Right forelimb (tissue), 1 donor: ENCODE data around the gene POLRMT.
A peak's percentile ranks its signal among the peaks of the same experiment; 100 is the strongest.
"Not testable (repeated sequence)": the region's sequence is repeated elsewhere in the genome, so short reads cannot be mapped to it uniquely, and the experiment has no call there.

Source experiments
- DNase-seq: peaks from one replicate; pipeline ENCODE4 v3.0.0-alpha.2; 2018

Gene POLRMT

DNA sequence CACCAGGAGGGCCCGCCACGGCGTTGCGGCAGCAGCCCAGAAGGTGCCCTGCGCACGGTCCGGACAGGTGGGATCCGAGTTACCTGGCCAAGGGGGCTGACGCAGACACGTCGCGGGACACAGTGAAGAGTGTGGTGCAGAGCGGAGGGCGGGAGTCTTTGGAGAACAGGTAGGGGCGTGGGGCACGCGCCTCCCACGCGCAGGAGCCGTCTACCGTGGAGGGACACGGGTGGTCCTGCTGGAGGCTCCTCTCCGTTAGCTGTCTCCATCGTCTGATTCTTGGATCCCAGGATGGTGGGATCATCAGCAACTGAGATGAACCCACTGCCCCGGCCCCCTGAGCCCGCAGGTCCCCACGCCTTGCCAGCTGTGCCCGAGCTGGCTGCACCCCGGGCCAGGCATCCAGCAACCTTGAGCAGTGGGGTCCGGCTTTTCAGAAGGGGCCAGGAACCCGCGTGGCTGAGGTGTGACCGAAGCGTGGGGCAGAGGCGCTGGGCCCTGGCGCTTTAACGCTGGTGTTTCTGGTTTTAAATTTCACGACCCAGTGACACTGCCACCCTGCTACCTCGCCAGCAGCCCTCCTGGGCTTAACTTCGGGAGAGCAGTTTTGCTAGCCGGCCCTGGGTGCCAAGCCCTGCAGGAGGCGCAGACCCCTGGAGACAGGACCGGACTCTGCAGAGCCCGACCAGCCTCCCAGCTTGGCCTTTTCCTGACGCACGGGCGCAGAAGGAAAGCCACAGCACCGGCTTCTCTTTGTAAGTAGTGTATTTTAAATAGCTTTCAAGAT lies 13.6 kb upstream of the POLRMT start:
- no peak for DNase-seq

GRCh38 chr19:645912-646778 lies 12.8 kb upstream of the POLRMT start:
- DNase-seq: no peak

DNA sequence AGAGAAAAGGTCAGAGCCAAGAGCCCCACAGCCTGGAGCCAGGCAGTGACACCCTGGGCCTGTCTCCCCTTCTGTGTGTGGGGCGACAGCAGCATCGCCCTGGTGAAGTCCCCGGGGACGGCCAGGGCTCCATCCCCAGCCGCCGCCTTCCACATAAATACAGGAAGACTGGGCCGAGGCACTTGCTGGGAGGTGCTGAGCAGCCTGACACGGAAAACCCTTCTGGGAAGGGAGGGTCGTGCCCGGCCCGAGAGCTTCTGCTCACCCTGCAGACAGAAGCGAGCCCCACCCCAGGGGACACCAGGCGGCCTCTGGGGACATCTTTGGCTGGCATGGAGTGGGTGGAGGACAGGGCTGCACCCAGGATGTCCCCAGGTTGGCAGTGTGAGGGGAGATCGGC lies 11.5 kb upstream of the POLRMT start:
- no peak for DNase-seq

DNA sequence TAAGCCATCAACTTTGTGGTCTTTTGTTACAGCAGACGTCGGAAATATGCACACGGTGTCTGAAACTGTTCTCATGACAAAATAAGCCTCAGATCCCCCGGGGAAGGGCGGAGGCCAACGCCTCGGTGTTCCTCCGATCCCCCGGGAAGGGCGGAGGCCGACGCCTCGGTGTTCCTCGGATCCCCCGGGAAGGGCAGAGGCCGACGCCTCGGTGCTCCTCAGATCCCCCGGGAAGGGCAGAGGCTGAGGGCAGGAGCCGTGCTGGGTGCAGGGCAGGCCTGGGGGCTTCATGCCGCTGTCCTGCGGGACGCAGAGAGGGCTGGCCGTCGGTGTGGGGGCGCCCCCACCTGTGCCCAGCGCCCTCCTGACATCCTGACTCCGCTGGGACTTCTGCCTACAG lies 11.0 kb upstream of the POLRMT start:
- DNase-seq: no peak

GRCh38 chr19:643736-644135 lies 10.4 kb upstream of the POLRMT start:
- no peak for DNase-seq

DNA sequence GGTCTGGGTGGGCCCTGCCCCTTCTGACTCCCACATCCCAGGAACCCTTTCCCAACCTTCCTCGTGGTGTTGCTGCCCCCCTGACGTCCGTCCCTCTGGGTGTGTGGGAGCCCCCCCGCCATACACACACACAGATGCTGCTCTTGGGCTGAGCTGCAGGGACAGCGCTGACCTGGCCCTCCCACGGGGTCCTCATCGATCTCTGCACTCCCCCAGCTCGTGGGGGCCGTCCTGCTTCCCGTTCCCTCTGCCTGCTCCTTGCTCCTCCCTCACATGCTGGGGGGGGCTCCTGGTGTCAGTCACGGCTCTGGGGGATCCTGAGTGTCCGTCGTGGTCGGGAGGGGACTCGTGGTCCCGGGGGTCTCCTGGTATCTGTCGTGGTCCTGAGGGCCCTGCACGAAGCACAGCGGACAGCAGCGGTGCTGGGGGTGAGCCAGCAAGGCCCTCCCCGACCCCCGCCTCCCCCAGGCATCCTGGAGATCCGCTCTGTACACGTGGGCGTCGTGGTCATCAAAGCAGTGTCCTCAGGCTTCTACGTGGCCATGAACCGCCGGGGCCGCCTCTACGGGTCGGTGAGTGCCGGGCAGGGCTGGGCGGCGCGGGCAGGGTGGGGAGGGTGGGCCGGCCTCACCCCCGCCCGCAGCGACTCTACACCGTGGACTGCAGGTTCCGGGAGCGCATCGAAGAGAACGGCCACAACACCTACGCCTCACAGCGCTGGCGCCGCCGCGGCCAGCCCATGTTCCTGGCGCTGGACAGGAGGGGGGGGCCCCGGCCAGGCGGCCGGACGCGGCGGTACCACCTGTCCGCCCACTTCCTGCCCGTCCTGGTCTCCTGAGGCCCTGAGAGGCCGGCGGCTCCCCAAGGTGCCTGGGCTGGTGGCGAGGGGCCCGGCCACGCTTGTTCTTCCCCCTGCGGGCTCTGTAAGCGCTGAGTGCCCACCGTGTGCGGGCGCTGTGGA lies 9.7 kb upstream of the POLRMT start:
- no peak for DNase-seq

DNA sequence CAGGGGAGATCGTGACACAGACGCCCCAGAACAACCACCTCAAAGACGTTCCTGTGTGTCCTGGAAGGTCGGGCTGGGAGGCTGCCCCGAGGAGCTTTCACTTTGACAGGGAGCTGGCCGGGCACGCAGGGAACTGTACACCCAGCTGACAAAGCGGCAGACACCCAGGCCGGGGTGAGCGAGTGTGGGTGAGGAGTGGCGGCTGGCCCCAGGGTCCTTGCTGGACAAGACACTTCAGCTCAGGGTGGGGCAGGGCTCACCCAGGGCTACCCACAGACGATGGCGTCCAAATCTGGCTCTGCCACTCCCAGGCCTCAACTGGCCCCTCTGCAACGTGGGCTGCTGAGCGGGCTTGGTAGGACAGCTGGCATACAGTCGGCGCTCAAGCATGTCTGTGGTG lies 8.4 kb upstream of the POLRMT start:
- no peak for DNase-seq

GRCh38 chr19:640606-641189 lies 7.4 kb upstream of the POLRMT start:
- no peak for DNase-seq

GRCh38 chr19:640161-640558 lies 6.8 kb upstream of the POLRMT start:
- DNase-seq: no peak

DNA sequence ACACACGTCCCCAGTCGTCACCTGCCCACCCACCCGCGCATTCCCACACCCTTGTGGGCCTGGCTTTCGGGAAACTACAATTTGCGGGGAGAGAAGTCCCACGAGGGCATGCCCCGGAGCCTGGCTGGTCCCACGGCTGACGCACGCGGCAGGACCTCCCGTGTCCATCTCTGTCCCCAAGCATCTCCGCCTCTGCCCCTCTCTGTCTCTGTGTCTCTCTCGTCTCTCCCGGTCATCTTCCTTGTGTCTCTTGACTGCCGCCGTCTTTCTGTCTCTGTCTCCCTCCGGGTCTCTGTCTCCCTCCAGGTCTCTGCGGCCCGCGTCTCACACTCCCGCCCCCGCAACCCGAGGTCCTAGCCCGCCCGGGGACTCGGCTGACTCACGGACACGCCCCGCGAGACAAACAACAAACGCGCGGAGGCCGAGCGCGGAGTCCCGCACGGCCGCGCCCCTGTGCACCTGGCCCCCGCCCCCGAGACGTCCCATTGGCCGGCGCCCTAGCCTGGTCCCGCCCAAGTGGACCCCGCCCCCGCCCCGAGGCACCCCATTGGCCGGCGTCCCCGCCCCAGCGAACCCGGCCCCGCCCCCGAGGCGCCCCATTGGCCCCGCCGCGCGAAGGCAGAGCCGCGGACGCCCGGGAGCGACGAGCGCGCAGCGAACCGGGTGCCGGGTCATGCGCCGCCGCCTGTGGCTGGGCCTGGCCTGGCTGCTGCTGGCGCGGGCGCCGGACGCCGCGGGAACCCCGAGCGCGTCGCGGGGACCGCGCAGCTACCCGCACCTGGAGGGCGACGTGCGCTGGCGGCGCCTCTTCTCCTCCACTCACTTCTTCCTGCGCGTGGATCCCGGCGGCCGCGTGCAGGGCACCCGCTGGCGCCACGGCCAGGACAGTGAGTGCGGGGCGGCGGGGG lies 6.2 kb upstream of the POLRMT start, which contains the start of gene FGF22:
FGF22 (plus strand) TSS at position 627 of the 908 bp plus-strand sequence; CDS start at position 674, 47 bp downstream.
- peak; percentile 94 for DNase-seq

DNA sequence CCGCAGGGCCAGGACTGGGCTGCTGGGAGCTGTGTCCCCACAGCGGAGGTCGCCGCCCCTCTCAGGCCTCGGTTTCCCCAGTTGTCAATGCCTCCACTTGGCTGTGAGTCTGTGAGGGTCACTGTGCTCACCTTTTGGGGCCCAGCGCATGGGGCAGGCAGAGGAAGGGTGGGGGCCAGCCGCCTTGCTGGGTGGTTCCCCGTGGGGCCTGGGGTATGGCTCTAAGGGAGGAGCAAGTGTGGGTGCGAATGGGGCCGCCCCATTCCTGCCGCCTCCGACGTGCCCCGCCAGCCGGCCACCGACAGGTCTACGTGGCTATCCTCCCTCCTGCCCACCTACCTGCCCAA lies 5.5 kb upstream of the POLRMT start:
- no peak for DNase-seq

- no peak for DNase-seq
Observed at GRCh38 chr19:634975-635652, 1.8 kb upstream of the POLRMT start.

DNA sequence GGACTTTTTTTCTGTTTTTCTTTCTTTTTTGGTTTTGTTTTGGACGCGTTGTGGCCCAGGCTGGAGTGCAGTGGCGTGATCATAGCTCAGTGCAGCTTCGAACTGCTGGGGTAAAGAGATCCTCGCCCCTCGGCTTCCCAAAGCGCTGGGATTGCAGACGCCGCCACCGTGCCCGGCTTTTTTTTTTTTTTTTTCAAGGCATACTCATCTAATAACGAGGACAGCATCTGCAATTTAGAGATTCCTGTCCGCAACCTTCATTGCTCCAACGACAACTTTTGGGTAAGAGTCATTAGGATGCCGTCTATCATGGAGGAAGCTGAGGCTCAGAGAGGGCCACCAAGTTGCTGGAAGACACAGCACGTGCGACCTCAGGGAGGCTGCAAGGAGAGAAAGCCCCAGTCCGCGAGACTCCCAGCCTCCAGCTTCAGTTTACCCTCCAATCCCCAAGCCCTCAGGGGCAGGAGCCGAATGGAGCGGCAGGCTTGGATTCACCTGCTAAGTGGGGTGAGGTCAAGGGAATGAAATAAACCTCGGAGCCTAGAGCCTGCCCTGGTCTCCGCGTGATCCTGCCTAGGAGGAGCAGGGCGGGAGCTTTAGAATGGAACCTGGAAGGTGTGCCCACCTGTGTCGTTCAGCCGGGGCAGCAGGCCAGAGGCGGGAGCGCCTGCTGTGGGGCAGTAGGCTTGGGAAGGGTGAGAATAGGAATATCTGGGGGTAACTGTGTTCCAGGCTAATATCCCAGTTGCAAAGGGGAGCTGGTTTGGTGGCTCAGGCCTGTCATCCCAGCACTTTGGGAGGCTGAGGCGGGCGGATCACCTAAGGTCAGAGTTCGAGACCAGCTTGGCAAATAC lies 676 bp upstream of the POLRMT start:
- no peak for DNase-seq

GRCh38 chr19:632579-633067 lies 714 bp downstream of the POLRMT start:
- no peak for DNase-seq

- no peak for DNase-seq
Observed at GRCh38 chr19:629961-630714, 3.2 kb downstream of the POLRMT start.

DNA sequence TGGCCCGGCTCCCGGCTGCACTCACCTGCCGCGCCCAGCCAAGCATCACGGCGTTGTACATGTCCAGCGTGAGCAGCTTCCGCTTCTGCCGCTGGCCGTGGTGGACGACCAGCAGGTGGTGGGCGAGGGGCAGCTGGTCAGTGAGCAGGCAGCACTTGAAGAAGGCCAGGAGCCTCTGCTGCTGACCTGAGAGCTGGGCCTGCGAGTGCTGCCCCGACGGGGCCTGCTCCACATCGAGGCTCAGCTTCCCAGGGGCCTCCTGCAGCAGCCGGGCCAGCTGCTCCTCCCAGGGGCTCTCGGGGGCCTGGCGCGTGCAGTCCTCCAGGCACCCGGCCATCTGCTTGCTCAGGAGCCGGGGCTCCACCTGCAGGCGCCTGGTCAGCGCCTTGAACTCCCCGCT lies 3.8 kb downstream of the POLRMT start:
- not testable (repeated sequence) for DNase-seq

- no peak for DNase-seq
Observed at GRCh38 chr19:628168-628567, 5.2 kb downstream of the POLRMT start.

- not testable (repeated sequence) for DNase-seq
Observed at GRCh38 chr19:626566-626965, 6.8 kb downstream of the POLRMT start.

- no peak for DNase-seq
Observed at GRCh38 chr19:625257-625656, 8.1 kb downstream of the POLRMT start.
